OCI-LY1 (cell line): ENCODE results near the gene IRAK1.

Experiments
- EZH2 ChIP-seq: fragments of 200-600 bp; sonication (generic), shearing (Covaris generic); IDR thresholded peaks from 2 replicates; pipeline ENCODE4 v1.8.0; 2017; ENCODE audit warnings: borderline replicate concordance, mixed run types, mild to moderate bottlenecking, antibody characterized with exemption, low read length, moderate library complexity, mixed read lengths
- TF ChIP-seq, protein P1 (sequence below): fragments of 200-600 bp; sonication (generic), shearing (Covaris generic); IDR thresholded peaks from 2 replicates; pipeline ENCODE4 v1.5.1; 2017; ENCODE audit warnings: mild to moderate bottlenecking, antibody characterized with exemption, low read length, moderate library complexity, mixed read lengths

DNA sequence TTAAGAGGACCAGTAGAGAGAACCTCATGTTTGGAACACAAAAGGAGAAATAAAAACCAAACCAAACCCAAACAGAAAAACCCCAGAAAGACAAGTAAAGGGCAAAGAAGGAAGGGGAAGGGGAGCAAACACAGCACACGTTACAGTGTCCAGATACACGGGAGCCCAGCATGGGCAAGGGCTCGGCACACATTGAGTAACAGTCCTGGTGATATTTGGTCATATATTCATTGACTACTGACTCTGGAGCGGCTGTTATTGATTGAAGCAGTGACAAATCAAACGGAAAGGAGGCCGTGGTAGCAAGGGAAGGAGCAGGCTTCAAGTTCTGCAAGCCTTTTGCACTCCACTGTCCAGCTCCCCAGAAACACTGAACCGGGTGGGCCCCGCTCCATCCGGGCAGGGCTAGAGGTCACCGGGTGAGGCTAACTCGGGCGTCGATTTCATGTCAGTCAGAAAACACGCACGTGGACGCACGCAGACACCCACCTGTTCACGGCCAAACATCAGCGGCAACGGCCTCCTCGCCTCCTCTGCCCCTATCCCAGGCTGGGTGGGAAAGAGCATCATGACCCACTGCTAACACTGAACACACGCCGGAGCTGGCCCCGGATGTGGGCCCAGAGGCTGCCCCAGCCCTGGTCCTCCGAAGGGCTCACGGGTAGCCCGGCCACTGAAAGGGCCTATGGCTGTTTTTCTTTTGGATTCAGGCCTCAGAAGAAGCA lies 3.7 kb upstream of the IRAK1 start:
- no peak for TF ChIP-seq EZH2
- TF ChIP-seq, protein P1, sequence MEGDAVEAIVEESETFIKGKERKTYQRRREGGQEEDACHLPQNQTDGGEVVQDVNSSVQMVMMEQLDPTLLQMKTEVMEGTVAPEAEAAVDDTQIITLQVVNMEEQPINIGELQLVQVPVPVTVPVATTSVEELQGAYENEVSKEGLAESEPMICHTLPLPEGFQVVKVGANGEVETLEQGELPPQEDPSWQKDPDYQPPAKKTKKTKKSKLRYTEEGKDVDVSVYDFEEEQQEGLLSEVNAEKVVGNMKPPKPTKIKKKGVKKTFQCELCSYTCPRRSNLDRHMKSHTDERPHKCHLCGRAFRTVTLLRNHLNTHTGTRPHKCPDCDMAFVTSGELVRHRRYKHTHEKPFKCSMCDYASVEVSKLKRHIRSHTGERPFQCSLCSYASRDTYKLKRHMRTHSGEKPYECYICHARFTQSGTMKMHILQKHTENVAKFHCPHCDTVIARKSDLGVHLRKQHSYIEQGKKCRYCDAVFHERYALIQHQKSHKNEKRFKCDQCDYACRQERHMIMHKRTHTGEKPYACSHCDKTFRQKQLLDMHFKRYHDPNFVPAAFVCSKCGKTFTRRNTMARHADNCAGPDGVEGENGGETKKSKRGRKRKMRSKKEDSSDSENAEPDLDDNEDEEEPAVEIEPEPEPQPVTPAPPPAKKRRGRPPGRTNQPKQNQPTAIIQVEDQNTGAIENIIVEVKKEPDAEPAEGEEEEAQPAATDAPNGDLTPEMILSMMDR: no peak
